Left lung (tissue), 10 donors: ENCODE results near the gene LHFPL2. TPM values are rescaled to one million over a fixed set of nuclear protein-coding genes. Genes with fewer than 3 reads are reported as not detected.

ENCODE experiments used
- ATAC-seq: fragments of 200-7000 bp; cut with Tn5 transposase; one replicate; pipeline ENCODE4 v1.9.1; 2020; ENCODE audit warnings: moderate library complexity
- DNase-seq, 4 donors: peaks; one replicate each; pipeline ENCODE4 v3.0.0-alpha.2; 2013 to 2020
- H3K27ac ChIP-seq, 2 donors: fragments of 200-600 bp; sonication (generic) in 1 of 2; one replicate each; pipeline versions ENCODE4 v1.5.0 to v1.8.0; 2020 to 2021
- H3K27me3 ChIP-seq, 2 donors: fragments of 200-600 bp; sonication (generic) in 1 of 2; one replicate each; pipeline versions ENCODE4 v1.5.0 to v1.8.0; 2020 to 2021
- H3K36me3 ChIP-seq, 2 donors: fragments of 200-600 bp; sonication (generic) in 1 of 2; one replicate each; pipeline versions ENCODE4 v1.5.0 to v1.8.0; 2020 to 2021
- H3K4me1 ChIP-seq, 2 donors: fragments of 200-600 bp; one replicate each; pipeline ENCODE4 v1.8.0; 2021
- H3K4me3 ChIP-seq, 2 donors: fragments of 200-600 bp; sonication (generic) in 1 of 2; one replicate each; pipeline versions ENCODE4 v1.5.0 to v1.8.0; 2020 to 2021; ENCODE audit warnings: mild to moderate bottlenecking in 1 of 2
- H3K9me3 ChIP-seq, 2 donors: fragments of 200-600 bp; sonication (generic) in 1 of 2; one replicate each; pipeline versions ENCODE4 v1.5.0 to v1.8.0; 2020 to 2021
- intact Hi-C, 2 donors: fragments of 100-400 bp; cut with DNase I; formaldehyde crosslinking; loops; one replicate each; pipeline versions ENCODE4 v1.11.2 to v1.14.2; 2022
- polyA plus RNA-seq, 6 donors: library from polyadenylated mRNA; unstranded; fragments of 120-200 nt; gene quantifications; one replicate each; pipeline ENCODE4 v1.2.1, GENCODE V29; 2013; ENCODE audit not compliant: insufficient read length in 6 of 6
- total RNA-seq, 2 donors: library from RNA; stranded (reverse); fragmentation: NEBNext Ultra II Directional; extraction: Animal tissue kit (Norgen Biotek cat#: 25700); gene quantifications; one replicate each; pipeline ENCODE4 v1.2.1, GENCODE V29; 2021
- TF ChIP-seq, protein P1 (sequence below), 2 donors: fragments of 200-600 bp; sonication (generic) in 1 of 2; IDR thresholded peaks; one replicate each; pipeline versions ENCODE4 v1.5.0 to v1.8.0; 2021; ENCODE audit warnings: antibody characterized with exemption in 2 of 2
- donor health status: DM: no; HTN: yes; CAD: no.
- donor health status: DM: no; HTN: no; CAD: no.

Gene LHFPL2
- total and polyA plus RNA-seq, 8 donors = 39.6 to 89.9 (median 48.9) TPM

DNA sequence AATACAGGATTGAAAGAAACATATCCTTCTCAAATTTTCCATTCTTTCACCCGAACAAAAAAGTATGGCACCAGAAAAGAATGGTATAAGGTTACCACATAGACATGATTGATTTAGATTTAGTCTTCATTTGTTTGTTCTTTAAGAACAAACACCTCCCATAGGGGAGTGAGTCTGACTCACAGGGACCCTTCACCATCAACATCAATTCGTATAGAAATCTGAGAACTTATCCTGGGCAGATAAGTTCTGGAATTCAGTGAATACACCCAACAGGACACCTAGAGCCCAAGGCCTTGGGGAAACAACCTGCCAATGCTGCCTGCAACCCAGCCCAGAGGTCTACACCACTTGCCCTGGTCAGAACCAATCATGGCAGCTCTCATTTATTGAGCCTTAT, 46.2 kb downstream of the LHFPL2 start:
- TF ChIP-seq, protein P1, sequence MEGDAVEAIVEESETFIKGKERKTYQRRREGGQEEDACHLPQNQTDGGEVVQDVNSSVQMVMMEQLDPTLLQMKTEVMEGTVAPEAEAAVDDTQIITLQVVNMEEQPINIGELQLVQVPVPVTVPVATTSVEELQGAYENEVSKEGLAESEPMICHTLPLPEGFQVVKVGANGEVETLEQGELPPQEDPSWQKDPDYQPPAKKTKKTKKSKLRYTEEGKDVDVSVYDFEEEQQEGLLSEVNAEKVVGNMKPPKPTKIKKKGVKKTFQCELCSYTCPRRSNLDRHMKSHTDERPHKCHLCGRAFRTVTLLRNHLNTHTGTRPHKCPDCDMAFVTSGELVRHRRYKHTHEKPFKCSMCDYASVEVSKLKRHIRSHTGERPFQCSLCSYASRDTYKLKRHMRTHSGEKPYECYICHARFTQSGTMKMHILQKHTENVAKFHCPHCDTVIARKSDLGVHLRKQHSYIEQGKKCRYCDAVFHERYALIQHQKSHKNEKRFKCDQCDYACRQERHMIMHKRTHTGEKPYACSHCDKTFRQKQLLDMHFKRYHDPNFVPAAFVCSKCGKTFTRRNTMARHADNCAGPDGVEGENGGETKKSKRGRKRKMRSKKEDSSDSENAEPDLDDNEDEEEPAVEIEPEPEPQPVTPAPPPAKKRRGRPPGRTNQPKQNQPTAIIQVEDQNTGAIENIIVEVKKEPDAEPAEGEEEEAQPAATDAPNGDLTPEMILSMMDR (IDR thresholded peaks at IDR 0.05) = no peak
- no peaks in the 10 kb centered on the region for H3K9me3 ChIP-seq
- no peaks in the 10 kb centered on the region for H3K27me3 ChIP-seq
- H3K4me1 ChIP-seq = peaks cover 0 to 2% of the 10 kb centered on the region in 2 donors
- intact Hi-C loops = no loop called here
- no peak overlapping the region for H3K27ac ChIP-seq
- DNase-seq (no peak), ATAC-seq (no peak)
- H3K4me3 ChIP-seq = no peak overlapping the region
- H3K36me3 ChIP-seq = no peaks in the 10 kb centered on the region

- peaks cover 0 to 4% of the 10 kb centered on the region in 2 donors for H3K4me1 ChIP-seq
- peak overlapping the region in 1 of 2 donors; percentile 13 for H3K27ac ChIP-seq
Observed at GRCh38 chr5:78601559-78602314, 46.8 kb downstream of the LHFPL2 start.

GRCh38 chr5:78600687-78601414, 47.7 kb downstream of the LHFPL2 start:
- Histone ChIP-seq H3K4me3 (no peak overlapping the region), H3K27me3 (no peaks in the 10 kb centered on the region), H3K36me3 (no peaks in the 10 kb centered on the region), H3K27ac (peak overlapping the region in 1 of 2 donors; percentile 13), H3K9me3 (no peaks in the 10 kb centered on the region), H3K4me1 (peaks cover under 1 to 4% of the 10 kb centered on the region in 2 donors)
- TF ChIP-seq, protein P1 (IDR thresholded peaks at IDR 0.05) = no peak
- ATAC-seq = peak; percentile 23
- DNase-seq = no peak
- intact Hi-C loops = no loop called here

More at GRCh38 chr5:78601559-78602314, 46.8 kb downstream of the LHFPL2 start:
- Histone ChIP-seq H3K4me3 (no peak overlapping the region), H3K9me3 (no peaks in the 10 kb centered on the region), H3K36me3 (no peaks in the 10 kb centered on the region), H3K27me3 (no peaks in the 10 kb centered on the region)
- intact Hi-C loops = no loop called here
- DNase-seq = no peak
- TF ChIP-seq, protein P1 (IDR thresholded peaks at IDR 0.05) = no peak
- ATAC-seq = peak; percentile 29

GRCh38 chr5:78598973-78599372, 49.6 kb downstream of the LHFPL2 start:
- Histone ChIP-seq H3K36me3 (no peaks in the 10 kb centered on the region), H3K27ac (no peak overlapping the region), H3K4me1 (peaks cover 17 to 18% of the 10 kb centered on the region in 2 donors), H3K4me3 (no peak overlapping the region), H3K27me3 (no peaks in the 10 kb centered on the region), H3K9me3 (no peaks in the 10 kb centered on the region)
- DNase-seq (no peak), ATAC-seq (no peak)
- TF ChIP-seq, protein P1 (IDR thresholded peaks at IDR 0.05) = no peak
- intact Hi-C loops = no loop called here

GRCh38 chr5:78597974-78598371, 50.6 kb downstream of the LHFPL2 start:
- Histone ChIP-seq H3K9me3 (no peaks in the 10 kb centered on the region), H3K4me1 (peaks cover 17 to 23% of the 10 kb centered on the region in 2 donors), H3K27me3 (no peaks in the 10 kb centered on the region), H3K27ac (no peak overlapping the region), H3K4me3 (no peak overlapping the region), H3K36me3 (no peaks in the 10 kb centered on the region)
- intact Hi-C loops = no loop called here
- ATAC-seq (no peak), DNase-seq (no peak)
- TF ChIP-seq, protein P1 (IDR thresholded peaks at IDR 0.05) = no peak
